OCI-LY1 (cell line): ENCODE measurements around the gene KRT77.

Experiments
- H2AFZ ChIP-seq: fragments of 200-600 bp; sonication (generic), shearing (Covaris generic); 2 replicates; pipeline ENCODE4 v1.6.0; 2014; ENCODE audit warnings: antibody characterized with exemption, mild to moderate bottlenecking, low read length
- H3F3A ChIP-seq: fragments of 200-600 bp; sonication (generic), shearing (Covaris generic); 2 replicates; pipeline ENCODE4 v1.6.0; 2014; ENCODE audit warnings: mild to moderate bottlenecking, antibody characterized with exemption, low read length, moderate library complexity; ENCODE audit not compliant: insufficient read depth
- H3K27ac ChIP-seq: fragments of 200-600 bp; sonication (generic); 2 replicates; pipeline ENCODE4 v1.5.1; 2014; ENCODE audit warnings: low read length, mixed run types, mild to moderate bottlenecking, low read depth; ENCODE audit not compliant: poor library complexity, severe bottlenecking
- H3K27me3 ChIP-seq: fragments of 200-600 bp; sonication (generic); 2 replicates; pipeline ENCODE4 v1.6.0; 2014; ENCODE audit warnings: antibody characterized with exemption, mild to moderate bottlenecking, low read length, moderate library complexity; ENCODE audit not compliant: insufficient read depth
- H3K36me3 ChIP-seq: fragments of 200-600 bp; sonication (generic); 2 replicates; pipeline ENCODE4 v1.6.1; 2014; ENCODE audit warnings: mild to moderate bottlenecking, antibody characterized with exemption, low read length, moderate library complexity, mixed read lengths; ENCODE audit not compliant: insufficient read depth
- H3K4me1 ChIP-seq: fragments of 200-600 bp; sonication (generic); 2 replicates; pipeline ENCODE4 v1.5.1; 2014; ENCODE audit warnings: mild to moderate bottlenecking, low read length, moderate library complexity; ENCODE audit not compliant: insufficient read depth, severe bottlenecking
- H3K4me2 ChIP-seq: fragments of 200-600 bp; sonication (generic), shearing (Covaris generic); 2 replicates; pipeline ENCODE4 v1.6.1; 2014; ENCODE audit warnings: low read length
- H3K4me3 ChIP-seq: fragments of 200-600 bp; sonication (generic); 2 replicates; pipeline ENCODE4 v1.5.1; 2014; ENCODE audit warnings: low read length, low read depth, mild to moderate bottlenecking, mixed read lengths; ENCODE audit not compliant: poor library complexity, severe bottlenecking
- H3K79me2 ChIP-seq: fragments of 200-600 bp; shearing (Covaris generic); 2 replicates; pipeline ENCODE4 v1.6.1; 2016; ENCODE audit warnings: mixed run types, low read length, mixed read lengths; ENCODE audit not compliant: insufficient read depth
- H3K9ac ChIP-seq: fragments of 200-600 bp; sonication (generic), shearing (Covaris generic); 2 replicates; pipeline ENCODE4 v1.6.1; 2014; ENCODE audit warnings: mild to moderate bottlenecking, low read length, mixed read lengths
- H3K9me2 ChIP-seq: fragments of 200-600 bp; sonication (generic), shearing (Covaris generic); 2 replicates; pipeline ENCODE4 v1.6.1; 2014; ENCODE audit warnings: low read depth, mild to moderate bottlenecking, low read length, mixed read lengths
- H3K9me3 ChIP-seq: fragments of 200-600 bp; shearing (Covaris generic); 2 replicates; pipeline ENCODE4 v1.6.1; 2014; ENCODE audit warnings: low read length, mixed read lengths
- H4K20me1 ChIP-seq: fragments of 200-600 bp; sonication (generic), shearing (Covaris generic); 2 replicates; pipeline ENCODE4 v1.6.0; 2016; ENCODE audit warnings: mild to moderate bottlenecking, low read length; ENCODE audit not compliant: insufficient read depth
- EZH2 ChIP-seq: fragments of 200-600 bp; sonication (generic), shearing (Covaris generic); IDR thresholded peaks from 2 replicates; pipeline ENCODE4 v1.8.0; 2017; ENCODE audit warnings: borderline replicate concordance, mixed run types, mild to moderate bottlenecking, antibody characterized with exemption, low read length, moderate library complexity, mixed read lengths
- TF ChIP-seq, protein P1 (sequence below): fragments of 200-600 bp; sonication (generic), shearing (Covaris generic); IDR thresholded peaks from 2 replicates; pipeline ENCODE4 v1.5.1; 2017; ENCODE audit warnings: mild to moderate bottlenecking, antibody characterized with exemption, low read length, moderate library complexity, mixed read lengths

Gene KRT77

DNA sequence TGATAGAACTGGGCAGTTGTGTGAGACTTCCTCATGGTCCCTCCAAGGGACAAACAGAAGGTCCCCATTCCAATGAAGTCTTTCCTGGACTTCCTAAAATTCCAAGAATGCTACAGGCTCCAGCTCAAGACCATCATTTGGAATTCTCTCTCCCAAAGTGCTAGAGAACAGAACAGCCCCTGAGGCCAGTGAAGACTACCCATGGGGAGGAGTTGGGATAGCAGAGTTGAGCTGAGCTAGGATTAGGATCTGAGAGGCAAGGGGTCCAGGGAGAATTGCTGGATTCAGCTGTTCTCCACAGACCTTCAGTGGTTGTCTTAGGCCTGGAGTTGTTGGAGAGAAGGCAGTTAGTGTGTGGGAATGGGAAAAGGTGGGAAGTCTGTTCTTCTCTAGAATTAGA, 33.9 kb downstream of the KRT77 start:
- H3K27me3 ChIP-seq: no peaks in the 10 kb centered on the region
- no peaks in the 10 kb centered on the region for H3K36me3 ChIP-seq
- TF ChIP-seq EZH2: no peak
- TF ChIP-seq, protein P1, sequence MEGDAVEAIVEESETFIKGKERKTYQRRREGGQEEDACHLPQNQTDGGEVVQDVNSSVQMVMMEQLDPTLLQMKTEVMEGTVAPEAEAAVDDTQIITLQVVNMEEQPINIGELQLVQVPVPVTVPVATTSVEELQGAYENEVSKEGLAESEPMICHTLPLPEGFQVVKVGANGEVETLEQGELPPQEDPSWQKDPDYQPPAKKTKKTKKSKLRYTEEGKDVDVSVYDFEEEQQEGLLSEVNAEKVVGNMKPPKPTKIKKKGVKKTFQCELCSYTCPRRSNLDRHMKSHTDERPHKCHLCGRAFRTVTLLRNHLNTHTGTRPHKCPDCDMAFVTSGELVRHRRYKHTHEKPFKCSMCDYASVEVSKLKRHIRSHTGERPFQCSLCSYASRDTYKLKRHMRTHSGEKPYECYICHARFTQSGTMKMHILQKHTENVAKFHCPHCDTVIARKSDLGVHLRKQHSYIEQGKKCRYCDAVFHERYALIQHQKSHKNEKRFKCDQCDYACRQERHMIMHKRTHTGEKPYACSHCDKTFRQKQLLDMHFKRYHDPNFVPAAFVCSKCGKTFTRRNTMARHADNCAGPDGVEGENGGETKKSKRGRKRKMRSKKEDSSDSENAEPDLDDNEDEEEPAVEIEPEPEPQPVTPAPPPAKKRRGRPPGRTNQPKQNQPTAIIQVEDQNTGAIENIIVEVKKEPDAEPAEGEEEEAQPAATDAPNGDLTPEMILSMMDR: no peak
- H3K9ac ChIP-seq: no peak overlapping the region
- H3K4me2 ChIP-seq: no peak overlapping the region
- H3K9me2 ChIP-seq: no peaks in the 10 kb centered on the region
- H3F3A ChIP-seq: no peaks in the 10 kb centered on the region
- no peaks in the 10 kb centered on the region for H3K79me2 ChIP-seq
- no peak overlapping the region for H3K27ac ChIP-seq
- H2AFZ ChIP-seq: no peak overlapping the region
- no peaks in the 10 kb centered on the region for H3K4me1 ChIP-seq
- no peaks in the 10 kb centered on the region for H4K20me1 ChIP-seq
- H3K4me3 ChIP-seq: no peak overlapping the region
- H3K9me3 ChIP-seq: no peaks in the 10 kb centered on the region

DNA sequence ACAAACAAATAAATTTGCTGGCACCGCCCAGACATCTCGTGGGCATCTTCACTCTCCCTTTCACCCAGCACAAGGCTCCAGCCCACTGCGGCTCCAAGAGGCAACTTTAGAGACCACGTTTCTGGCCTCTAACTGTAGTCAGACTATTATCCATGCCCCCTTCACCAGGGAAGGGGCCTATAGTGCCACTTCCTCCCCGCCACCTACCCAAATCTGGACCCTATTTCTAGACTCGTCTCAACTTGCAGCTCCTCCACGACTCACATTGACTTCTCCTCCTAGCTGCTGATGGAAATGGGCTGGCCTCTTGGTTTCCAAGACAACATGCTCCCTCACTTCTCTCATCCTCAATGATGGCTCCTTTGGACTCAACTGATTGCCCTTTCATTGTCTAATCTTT, 35.4 kb downstream of the KRT77 start:
- no peak overlapping the region for H3K4me3 ChIP-seq
- H3K36me3 ChIP-seq: no peaks in the 10 kb centered on the region
- no peaks in the 10 kb centered on the region for H3K9me3 ChIP-seq
- H3F3A ChIP-seq: no peaks in the 10 kb centered on the region
- no peaks in the 10 kb centered on the region for H4K20me1 ChIP-seq
- TF ChIP-seq EZH2: no peak
- TF ChIP-seq, protein P1: no peak
- H3K9ac ChIP-seq: no peak overlapping the region
- no peaks in the 10 kb centered on the region for H3K4me1 ChIP-seq
- H3K27me3 ChIP-seq: no peaks in the 10 kb centered on the region
- H3K9me2 ChIP-seq: no peaks in the 10 kb centered on the region
- H3K27ac ChIP-seq: no peak overlapping the region
- no peak overlapping the region for H2AFZ ChIP-seq
- no peaks in the 10 kb centered on the region for H3K79me2 ChIP-seq
- H3K4me2 ChIP-seq: no peak overlapping the region

- Histone ChIP-seq H3K27ac (no peak overlapping the region), H4K20me1 (no peaks in the 10 kb centered on the region), H3K27me3 (no peaks in the 10 kb centered on the region), H3K4me2 (no peak overlapping the region), H3K79me2 (no peaks in the 10 kb centered on the region), H3K36me3 (no peaks in the 10 kb centered on the region), H2AFZ (no peak overlapping the region), H3K9me3 (no peaks in the 10 kb centered on the region), H3K4me3 (no peak overlapping the region), H3K4me1 (no peaks in the 10 kb centered on the region), H3K9ac (no peak overlapping the region), H3F3A (no peaks in the 10 kb centered on the region), H3K9me2 (no peaks in the 10 kb centered on the region)
- TF ChIP-seq, protein P1: 0 out of 2 replicates have a peak, but pooled peaks have one; percentile 14
- no peak for TF ChIP-seq EZH2
Measured at GRCh38 chr12:52667509-52667908, 35.8 kb downstream of the KRT77 start.
